GM18499 (cell line): ENCODE data around the gene VPS52.
"Not testable (repeated sequence)": the region's sequence is repeated elsewhere in the genome, so short reads cannot be mapped to it uniquely, and the experiment has no call there.

Experiments used
- ATAC-seq: cut with Tn5 transposase; IDR thresholded peaks from one replicate; pipeline ENCODE4 v1.9.1; 2021; ENCODE audit warnings: moderate number of reproducible peaks; ENCODE audit not compliant: insufficient read depth, unreplicated experiment

Gene VPS52

DNA sequence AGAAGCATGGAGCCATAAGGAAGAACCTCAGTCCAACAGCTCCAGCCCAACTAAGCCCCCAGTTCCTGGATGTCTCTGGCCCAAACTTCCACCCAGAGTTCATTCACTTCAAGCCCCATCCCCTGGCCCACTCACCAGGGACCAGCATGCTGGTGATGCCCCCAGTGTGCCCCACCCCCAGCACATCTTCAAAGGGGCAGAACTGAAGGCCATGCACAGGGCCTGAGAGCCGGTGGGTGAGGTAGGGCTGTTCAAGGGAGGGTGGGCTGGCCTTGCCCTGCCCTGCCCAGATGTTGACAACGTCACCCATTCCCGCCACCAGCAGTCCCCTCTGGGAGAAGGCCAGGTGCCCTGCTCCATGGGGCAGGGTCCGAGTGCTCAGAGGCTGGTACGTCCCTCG, 8.9 kb upstream of the VPS52 start:
- no peak for ATAC-seq

DNA sequence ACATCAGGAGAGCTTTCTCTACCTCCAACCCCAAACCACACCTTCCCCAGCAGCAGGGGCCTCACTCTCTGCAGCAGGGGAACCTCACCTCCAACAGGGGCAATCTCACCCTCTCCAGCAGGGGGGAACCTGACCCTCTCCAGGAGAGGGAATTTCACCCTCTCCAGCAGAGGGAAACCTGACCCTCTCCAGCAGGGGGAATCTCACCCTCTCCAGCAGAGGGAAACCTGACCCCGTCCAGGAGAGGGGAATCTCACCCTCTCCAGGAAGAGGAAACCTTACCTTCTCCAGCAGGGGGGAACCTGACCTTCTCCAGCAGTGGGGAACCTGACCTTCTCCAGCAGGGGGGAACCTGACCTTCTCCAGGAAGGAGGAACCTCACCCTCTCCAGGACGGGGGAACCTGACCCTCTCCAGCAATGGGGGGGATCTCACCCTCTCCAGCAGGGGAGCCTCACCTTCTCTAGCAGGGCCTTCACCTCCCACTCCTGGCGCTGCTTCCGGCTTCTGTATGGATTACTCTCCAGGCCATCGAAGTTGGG, 8.4 kb upstream of the VPS52 start:
- no peak for ATAC-seq

DNA sequence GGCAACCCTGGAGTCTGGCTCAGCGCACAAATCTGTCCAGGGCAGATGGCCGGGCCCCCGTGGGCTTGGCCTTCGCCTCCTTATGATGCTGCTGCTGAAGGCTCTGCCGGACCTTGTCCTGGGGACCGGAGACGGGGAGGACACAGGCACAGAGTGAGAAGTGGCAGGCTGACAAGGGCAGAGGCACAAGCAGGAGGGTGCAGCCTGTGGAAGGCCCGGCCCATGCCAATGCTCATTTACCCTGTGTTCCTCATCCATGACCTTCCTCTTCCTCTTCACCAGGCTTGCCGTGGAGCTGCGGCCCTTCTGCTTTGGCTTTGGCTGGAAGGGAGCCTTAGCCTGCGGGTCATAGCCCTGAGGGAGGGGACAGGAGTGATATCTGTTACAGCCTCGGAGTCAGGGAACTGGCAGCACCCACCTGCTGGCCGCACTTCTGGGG, 7.6 kb upstream of the VPS52 start:
- ATAC-seq: no peak

DNA sequence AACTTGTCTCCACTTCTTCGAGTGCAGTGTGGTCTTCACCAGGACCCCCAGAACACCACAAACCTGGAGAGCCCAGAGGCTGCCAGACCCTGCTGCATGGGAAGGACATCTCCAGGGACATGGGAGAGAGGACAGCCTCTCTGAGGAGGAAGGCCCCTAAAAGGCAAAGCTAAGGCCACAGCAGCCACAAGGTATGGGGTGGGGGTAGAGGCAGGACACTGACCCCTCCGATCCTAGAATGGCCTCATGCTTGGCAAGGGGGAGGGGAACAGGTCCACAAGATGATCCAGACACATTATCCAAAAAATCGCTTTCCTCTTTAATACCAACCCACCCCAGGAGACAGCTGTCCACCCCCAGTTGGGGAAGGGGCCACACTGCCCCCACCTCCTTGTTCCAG, 7.1 kb upstream of the VPS52 start:
- ATAC-seq: no peak

DNA sequence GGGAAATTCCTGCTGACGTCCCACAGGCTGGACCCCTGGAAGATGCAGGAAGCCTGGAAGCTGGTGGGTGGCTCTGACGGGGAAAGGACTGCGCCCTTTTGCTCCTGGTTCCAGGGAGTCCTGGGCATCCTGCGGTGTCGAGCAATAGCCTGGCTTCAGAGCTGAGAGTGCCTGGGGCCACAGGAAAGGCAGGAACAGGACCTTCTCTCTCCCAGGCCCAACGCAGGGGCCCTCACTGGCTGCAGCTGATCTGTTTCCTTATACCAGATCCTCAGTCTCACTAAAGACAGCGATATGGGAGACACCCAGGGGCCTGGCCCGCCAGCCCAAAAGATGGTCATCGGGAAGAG, 6.7 kb upstream of the VPS52 start:
- ATAC-seq: no peak

DNA sequence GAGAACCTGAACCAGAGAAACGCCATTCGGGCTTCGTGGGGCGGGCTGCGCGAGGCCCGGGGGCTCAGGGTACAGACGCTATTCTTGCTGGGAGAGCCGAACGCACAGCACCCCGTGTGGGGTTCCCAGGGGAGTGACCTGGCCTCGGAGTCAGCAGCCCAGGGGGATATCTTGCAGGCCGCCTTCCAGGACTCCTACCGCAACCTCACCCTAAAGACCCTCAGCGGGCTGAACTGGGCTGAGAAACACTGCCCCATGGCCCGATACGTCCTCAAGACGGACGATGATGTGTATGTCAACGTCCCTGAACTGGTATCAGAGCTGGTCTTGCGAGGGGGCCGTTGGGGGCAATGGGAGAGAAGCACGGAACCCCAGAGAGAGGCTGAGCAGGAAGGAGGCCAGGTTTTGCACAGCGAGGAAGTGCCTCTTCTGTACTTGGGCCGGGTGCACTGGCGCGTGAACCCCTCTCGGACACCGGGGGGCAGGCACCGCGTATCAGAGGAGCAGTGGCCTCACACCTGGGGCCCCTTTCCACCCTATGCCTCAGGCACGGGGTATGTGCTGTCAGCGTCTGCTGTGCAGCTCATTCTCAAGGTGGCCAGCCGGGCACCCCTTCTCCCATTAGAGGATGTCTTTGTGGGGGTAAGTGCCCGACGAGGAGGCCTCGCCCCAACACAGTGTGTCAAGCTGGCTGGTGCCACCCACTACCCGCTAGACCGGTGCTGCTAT, 6.2 kb upstream of the VPS52 start:
- no peak for ATAC-seq

DNA sequence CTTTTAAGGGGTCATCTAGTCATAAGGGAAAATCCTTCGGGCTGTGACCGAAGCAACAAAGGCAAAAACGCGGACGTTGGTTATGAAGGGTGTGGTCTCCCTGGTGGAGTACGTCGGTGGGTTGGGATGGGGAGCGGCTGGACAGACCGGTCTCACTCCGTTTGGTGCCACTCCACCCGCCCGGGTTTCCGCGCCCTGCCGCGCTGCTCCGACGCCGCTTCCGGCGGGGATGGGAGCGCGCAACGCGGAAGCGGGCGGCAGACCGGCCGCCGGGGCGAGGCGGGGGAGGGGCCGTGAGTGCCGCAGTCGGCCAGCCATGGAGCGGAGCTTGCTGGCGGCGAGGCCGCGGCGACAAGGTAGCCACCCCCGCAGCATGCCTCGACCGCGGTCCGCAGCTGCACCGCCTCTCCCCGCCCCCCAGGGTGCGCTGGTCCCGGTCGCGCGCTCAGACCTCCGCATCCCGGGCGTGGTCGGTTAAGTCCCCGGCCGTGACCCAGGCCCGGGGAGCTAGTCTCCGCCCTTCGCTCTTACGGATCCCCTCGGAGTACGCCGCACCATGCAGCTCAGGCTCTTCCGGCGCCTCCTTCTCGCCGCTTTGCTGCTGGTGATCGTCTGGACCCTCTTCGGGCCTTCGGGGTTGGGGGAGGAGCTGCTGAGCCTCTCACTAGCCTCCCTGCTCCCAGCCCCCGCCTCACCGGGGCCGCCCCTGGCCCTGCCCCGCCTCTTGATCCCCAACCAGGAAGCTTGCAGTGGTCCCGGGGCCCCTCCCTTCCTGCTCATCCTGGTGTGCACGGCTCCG, 5.4 kb upstream of the VPS52 start, which contains the start of gene B3GALT4:
Gene B3GALT4 (plus strand): TSS at position 260 of the 799 bp plus-strand sequence. CDS start 297 bp downstream, at position 557.
- ATAC-seq: no peak

DNA sequence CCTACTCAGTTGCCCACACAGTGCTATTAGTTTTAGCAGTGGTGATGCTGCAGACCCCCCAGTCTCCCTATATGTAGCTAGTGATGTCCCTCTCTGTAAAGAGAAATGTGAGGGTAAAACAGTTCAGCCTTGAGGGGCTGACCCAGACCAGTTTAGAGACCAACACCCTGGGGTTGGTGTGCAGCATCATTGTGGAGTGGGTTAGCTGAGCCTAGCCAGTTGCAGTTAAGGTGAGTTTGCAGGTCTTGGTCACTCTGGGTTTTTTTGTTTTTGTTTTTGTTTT, 4.8 kb upstream of the VPS52 start:
- ATAC-seq: no peak

DNA sequence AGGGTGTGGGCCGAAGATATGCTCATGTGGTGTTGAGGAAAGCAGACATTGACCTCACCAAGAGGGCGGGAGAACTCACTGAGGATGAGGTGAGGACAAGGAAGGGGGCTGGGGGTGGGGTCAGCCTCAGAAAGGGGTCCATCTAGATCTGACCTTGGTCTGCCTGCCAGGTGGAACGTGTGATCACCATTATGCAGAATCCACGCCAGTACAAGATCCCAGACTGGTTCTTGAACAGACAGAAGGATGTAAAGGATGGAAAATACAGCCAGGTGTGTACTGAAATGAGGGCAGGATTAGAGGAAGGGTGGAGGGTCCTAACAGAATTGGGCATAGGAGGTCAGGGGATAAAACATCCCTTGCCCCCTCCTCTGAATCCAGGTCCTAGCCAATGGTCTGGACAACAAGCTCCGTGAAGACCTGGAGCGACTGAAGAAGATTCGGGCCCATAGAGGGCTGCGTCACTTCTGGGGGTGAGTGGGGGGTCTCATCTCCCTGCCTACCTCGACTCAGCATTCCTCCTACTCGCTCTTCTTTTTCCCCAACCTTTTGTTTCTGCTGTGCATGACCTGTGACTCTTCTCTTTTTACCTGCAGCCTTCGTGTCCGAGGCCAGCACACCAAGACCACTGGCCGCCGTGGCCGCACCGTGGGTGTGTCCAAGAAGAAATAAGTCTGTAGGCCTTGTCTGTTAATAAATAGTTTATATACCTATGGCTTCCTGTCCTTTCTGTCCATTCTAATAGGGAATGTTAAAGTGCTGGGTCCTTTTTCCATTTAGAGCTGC, 4.3 kb upstream of the VPS52 start:
- ATAC-seq: not testable (repeated sequence)

DNA sequence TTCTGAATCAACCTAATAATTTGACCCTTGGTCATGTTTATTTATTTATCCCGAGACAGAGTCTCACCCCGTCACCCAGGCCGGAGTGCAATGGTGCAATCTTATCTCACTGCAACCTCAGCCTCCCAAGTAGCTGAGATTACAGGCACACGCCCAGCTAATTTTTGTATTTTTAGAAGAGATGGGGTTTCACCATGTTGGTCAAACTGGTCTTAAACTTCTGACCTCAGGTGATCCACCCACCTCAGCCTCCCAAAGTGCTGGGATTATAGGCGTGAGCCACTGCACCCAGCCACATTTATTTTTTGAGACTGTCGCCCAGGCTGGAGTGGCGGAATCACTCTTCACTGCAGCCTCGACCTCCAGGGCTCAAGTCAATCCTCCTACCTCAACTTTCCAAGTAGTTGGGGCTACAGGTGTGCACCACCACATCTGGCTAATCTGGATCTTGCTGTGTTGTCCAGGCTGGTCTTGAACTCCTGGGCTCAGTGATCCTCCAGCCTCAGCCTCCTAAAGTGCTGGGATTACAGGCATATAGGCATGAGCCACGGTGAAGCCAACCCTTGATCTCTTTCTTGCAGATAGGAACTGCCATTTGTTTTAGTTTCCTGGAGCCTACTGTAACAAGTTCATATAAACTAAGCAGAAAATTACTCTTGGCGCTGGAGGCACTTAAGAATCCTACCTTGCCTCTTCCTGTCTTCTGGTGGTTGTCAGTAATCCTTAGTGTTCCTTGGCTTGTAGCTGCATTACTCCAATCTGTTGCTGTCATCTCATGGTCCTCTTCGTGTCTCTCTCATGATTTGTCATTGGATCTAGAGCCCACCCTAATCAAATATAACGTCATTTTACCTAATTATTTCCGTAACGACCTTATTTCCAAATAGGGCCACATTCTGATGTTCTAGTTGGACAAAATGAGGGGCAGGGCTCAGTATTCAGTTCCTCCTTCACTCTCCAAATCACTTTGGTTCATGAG, 2.5 kb upstream of the VPS52 start:
- ATAC-seq: no peak

DNA sequence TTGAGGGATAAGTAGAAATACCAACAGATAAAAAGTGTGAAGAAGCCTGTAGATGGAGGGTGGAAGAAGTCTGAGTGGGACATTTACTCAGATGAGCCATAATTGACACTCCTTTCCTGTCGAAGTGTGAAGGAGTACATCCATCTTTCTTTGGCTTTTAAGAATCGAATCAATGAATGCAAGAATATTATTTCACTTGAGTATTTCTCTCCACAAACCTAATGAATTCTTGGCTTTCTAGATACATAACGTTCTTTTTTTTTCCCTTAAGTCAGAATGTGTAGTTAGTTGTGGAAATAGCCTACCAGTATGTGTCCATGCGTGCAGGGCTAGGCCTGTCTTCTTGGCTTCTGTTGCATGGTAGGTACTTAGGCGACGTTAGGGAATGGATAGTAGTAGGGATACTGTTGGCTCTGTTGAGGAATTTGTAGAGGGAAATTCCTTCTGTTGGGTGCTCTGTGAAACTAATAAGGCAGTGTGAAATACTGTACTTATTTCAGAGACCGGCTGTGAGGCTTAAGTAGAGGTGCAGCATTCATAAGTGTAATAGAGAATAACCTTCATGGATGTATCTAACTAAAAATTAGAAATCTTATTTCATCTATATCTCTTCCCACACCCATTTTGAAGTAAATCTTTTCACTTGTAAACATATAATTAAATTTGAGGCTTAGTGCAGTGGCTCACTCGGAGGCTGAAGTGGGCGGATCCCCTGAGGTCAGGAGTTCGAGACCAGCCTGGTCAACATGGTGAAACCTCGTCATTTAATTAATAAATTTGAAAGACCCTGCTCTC, 1.6 kb upstream of the VPS52 start:
- ATAC-seq: no peak

DNA sequence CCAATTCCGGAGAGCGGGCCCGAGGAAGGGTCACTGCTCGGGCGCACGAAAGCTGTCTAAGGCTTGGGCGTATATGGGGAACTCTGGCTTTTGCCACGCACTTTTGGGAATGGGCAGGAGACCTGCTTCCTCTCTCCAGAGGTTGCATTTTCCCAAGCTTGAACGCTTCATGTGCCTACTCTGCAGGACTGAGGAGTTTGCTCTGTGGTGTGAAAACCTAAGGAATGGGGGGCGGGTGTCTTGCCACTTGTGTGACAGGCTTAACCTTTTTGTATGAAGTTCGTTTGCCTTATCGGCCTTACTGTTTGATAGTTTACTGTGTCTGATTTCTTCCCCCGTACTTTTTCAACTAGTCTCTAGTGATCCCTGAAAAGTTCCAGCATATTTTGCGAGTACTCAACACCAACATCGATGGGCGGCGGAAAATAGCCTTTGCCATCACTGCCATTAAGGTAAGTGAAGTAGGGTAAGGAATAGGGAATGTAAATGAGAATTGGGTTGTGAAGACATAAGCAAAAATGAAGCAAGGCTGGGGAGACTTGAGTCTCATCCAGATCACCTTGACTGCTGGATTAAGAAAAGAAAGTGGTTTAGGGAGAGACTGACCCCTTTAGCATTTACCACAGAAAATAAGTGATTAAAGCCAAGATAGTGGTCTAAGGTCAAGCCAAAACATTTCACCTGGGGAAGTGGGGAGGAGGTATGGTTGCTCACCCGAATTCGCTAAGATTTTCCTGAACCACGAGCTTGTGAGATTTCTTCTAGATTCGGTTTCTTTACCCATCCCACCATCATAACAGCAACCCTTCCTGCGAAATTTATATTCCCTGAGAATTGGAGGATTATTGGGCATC, 826 bp upstream of the VPS52 start:
- ATAC-seq: no peak

DNA sequence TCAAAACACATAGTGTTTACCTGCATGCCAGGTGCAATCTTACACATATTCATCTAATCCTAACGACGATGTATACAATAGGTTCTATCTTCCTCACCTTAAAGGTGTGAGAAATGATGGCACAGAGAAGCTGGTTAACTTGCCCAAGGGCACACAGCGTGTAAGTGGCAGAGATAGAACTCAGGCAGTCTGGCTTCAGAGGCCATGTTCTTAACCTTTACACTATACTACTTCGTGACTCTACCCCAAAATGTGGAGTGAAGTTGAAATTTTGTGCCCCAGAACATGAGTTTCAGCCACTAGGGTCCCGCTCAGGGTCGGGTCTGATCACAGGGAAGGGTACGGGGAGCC, 584 bp downstream of the VPS52 start:
- ATAC-seq: no peak

DNA sequence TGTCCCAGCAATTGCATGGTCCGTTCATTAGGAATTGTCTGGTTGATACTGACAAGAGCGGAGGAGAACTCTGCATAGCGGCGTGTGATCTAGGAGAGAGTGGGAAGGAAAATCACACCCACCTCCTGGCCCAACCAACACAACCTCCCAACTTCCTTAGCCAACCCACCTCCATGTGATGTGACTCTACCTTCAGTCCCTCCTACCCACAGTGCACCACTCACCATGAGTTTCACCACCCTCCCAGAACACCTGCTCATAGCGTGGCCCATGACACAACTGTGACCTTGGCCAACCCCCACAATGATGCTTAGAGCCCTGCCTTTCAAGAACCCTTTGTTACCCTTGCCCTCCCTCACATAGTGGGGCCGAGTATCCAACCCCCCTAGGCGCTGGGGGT, 7.7 kb downstream of the VPS52 start:
- ATAC-seq: no peak

DNA sequence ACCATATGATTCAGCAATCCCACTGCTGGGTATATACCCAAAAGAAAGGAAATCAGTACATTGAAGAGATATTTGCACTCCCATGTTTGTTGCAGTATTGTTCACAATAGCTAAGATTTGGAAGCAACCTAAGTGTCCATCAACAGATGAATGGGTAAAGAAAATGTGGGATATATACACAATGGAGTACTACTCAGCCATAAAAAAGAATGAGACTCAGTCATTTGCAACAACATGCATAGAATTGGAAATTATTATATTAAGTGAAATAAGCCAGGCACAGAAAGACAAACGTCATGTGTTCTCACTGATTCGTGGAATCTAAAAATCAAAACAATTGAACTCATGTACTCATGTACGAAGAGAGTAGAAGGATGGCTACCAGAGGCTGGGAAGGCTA, 9.2 kb downstream of the VPS52 start:
- not testable (repeated sequence) for ATAC-seq

DNA sequence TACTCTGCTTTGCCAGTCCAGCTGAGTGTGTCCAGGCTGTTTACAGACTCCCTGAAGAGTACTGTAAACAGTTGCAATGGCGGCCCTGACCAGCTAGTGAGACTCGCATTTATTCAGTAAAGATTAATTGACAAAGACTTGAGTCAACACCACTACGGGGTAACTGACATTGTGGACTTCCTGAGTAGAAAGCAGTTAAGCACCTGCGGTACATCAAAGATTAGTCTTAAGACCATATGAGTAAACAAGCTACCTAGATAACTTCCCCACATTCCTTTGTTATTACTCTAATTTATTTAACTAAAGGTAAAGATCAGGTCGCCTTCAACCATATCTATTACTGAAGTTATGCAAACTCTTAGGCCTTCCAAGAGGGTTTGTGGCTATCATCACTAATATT, 12.6 kb downstream of the VPS52 start:
- no peak for ATAC-seq

DNA sequence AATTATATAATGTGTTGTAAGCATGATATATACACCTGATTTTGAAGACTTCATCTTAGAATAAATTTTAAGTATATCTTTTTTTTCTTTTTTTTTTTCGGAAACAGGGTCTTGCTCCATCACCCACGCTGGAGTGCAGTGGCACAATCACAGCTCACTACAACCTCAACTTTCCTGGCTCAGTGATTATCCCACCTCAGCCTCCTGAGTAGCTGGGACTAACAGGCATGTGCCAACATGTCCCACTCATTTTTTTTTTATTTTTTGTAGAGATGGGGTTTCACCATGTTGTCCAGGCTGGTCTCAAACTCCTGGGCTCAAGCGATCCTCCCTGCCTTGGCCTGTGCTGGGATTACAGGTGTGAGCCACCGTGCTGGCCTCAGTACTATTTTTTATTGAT, 17.1 kb downstream of the VPS52 start:
- no peak for ATAC-seq

DNA sequence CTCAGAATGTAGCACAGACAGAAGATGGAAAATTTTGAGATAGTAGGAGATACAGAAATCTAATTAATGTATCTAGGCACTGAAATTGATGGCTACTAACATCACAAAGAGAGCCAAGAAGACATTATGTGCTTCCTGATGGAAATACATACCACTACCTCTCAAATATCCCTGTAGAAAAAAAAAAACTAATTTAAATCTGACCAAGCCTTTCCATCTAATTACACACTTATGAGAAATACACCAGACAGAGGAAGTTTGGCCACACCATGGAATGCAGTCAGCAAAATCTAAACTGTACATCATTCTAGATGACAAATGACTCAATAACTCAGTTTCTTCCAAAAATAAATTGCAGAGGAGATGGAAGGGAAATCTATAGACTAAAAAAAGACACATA, 18.9 kb downstream of the VPS52 start:
- no peak for ATAC-seq
